H9 (cell line): Measurements from ENCODE around the gene HCK. TPM values are rescaled to one million over a fixed set of nuclear protein-coding genes. Genes with fewer than 3 reads are reported as not detected.

Experiments used
- DNase-seq: peaks from one replicate; pipeline ENCODE4 v3.0.0-alpha.2; 2017
- H2AFZ ChIP-seq: one replicate; pipeline ENCODE4 v1.6.1; 2013; ENCODE audit warnings: mild to moderate bottlenecking, low read length, control low read depth, moderate library complexity
- H2AK5ac ChIP-seq: 2 replicates; pipeline ENCODE4 v1.6.1; 2013; ENCODE audit warnings: low read length, control low read depth, mixed read lengths; ENCODE audit not compliant: insufficient read length
- H2BK120ac ChIP-seq: one replicate; pipeline ENCODE4 v1.6.1; 2013; ENCODE audit warnings: low read depth, mild to moderate bottlenecking, low read length, control low read depth, inconsistent platforms; ENCODE audit not compliant: poor library complexity, severe bottlenecking
- H2BK12ac ChIP-seq: 2 replicates; pipeline ENCODE4 v1.6.1; 2013; ENCODE audit warnings: low read length, control low read depth, mixed read lengths, low read depth; ENCODE audit not compliant: insufficient read length
- H2BK15ac ChIP-seq: 2 replicates; pipeline ENCODE4 v1.6.1; 2013; ENCODE audit warnings: low read depth, low read length, control low read depth
- H2BK20ac ChIP-seq: one replicate; pipeline ENCODE4 v1.6.1; 2013; ENCODE audit warnings: low read depth, mild to moderate bottlenecking, low read length, control low read depth, inconsistent platforms; ENCODE audit not compliant: poor library complexity, severe bottlenecking
- H2BK5ac ChIP-seq: 2 replicates; pipeline ENCODE4 v1.6.1; 2013; ENCODE audit warnings: low read length, control low read depth, mixed read lengths; ENCODE audit not compliant: insufficient read length
- H3K14ac ChIP-seq: 2 replicates; pipeline ENCODE4 v1.6.1; 2013; ENCODE audit warnings: low read length, control low read depth; ENCODE audit not compliant: insufficient read depth
- H3K18ac ChIP-seq: 2 replicates; pipeline ENCODE4 v1.6.1; 2013; ENCODE audit warnings: low read depth, mild to moderate bottlenecking, mixed read lengths, low read length, control low read depth; ENCODE audit not compliant: insufficient read length
- H3K23ac ChIP-seq: 2 replicates; pipeline ENCODE4 v1.6.1; 2013; ENCODE audit warnings: low read length, control low read depth, mixed read lengths, low read depth; ENCODE audit not compliant: insufficient read length
- H3K23me2 ChIP-seq: 2 replicates; pipeline ENCODE4 v1.6.1; 2013; ENCODE audit warnings: low read depth, mild to moderate bottlenecking, mixed read lengths, low read length, control low read depth; ENCODE audit not compliant: insufficient read length, poor library complexity, severe bottlenecking
- H3K27ac ChIP-seq: 2 replicates; pipeline ENCODE4 v1.5.1; 2013; ENCODE audit warnings: low read length, control low read depth, mixed read lengths, low read depth; ENCODE audit not compliant: insufficient read length
- H3K27me3 ChIP-seq: 2 replicates; pipeline ENCODE4 v1.6.1; 2013; ENCODE audit warnings: low read length, control low read depth, inconsistent platforms; ENCODE audit not compliant: insufficient read depth
- H3K4ac ChIP-seq: 2 replicates; pipeline ENCODE4 v1.6.1; 2013; ENCODE audit warnings: low read depth, mild to moderate bottlenecking, control low read depth, inconsistent platforms, low read length, moderate library complexity
- H3K4me1 ChIP-seq: 2 replicates; pipeline ENCODE4 v1.6.1; 2013; ENCODE audit warnings: low read length, control low read depth, inconsistent platforms; ENCODE audit not compliant: insufficient read depth
- H3K4me2 ChIP-seq: 2 replicates; pipeline ENCODE4 v1.6.1; 2013; ENCODE audit warnings: low read length, control low read depth, mixed read lengths; ENCODE audit not compliant: insufficient read length, insufficient read depth
- H3K56ac ChIP-seq: 2 replicates; pipeline ENCODE4 v1.6.1; 2013; ENCODE audit warnings: low read depth, mild to moderate bottlenecking, mixed read lengths, low read length, control low read depth; ENCODE audit not compliant: insufficient read length
- H3K79me1 ChIP-seq: 2 replicates; pipeline ENCODE4 v1.6.1; 2013; ENCODE audit warnings: low read depth, mild to moderate bottlenecking, moderate library complexity, low read length, control low read depth, inconsistent platforms; ENCODE audit not compliant: insufficient read depth, poor library complexity, severe bottlenecking
- H3K79me2 ChIP-seq: 2 replicates; pipeline ENCODE4 v1.6.1; 2013; ENCODE audit warnings: low read length, control low read depth, inconsistent platforms; ENCODE audit not compliant: insufficient read depth
- H3K9ac ChIP-seq: 2 replicates; pipeline ENCODE4 v1.6.1; 2013; ENCODE audit warnings: low read length, control low read depth, mixed read lengths; ENCODE audit not compliant: insufficient read length; ENCODE audit errors: extremely low read depth
- H3K9me3 ChIP-seq: one replicate; pipeline ENCODE4 v1.6.1; 2013; ENCODE audit warnings: low read depth, low read length, inconsistent platforms; ENCODE audit not compliant: control insufficient read depth
- H3T11ph ChIP-seq: one replicate; pipeline ENCODE4 v1.6.1; 2013; ENCODE audit warnings: mild to moderate bottlenecking, low read length, control low read depth, inconsistent platforms
- H4K20me1 ChIP-seq: one replicate; pipeline ENCODE4 v1.6.1; 2013; ENCODE audit not compliant: control insufficient read depth, insufficient read length, insufficient read depth
- H4K5ac ChIP-seq: 2 replicates; pipeline ENCODE4 v1.6.1; 2013; ENCODE audit warnings: low read depth, mild to moderate bottlenecking, mixed read lengths, low read length, control low read depth; ENCODE audit not compliant: insufficient read length
- H4K8ac ChIP-seq: replicated peaks from 2 replicates; pipeline ENCODE4 v1.6.1; 2013; ENCODE audit warnings: low read length, control low read depth, mixed read lengths, low read depth; ENCODE audit not compliant: insufficient read length
- H4K91ac ChIP-seq: 2 replicates; pipeline ENCODE4 v1.6.1; 2013; ENCODE audit warnings: low read depth, mild to moderate bottlenecking, moderate library complexity, mixed read lengths, low read length, control low read depth; ENCODE audit not compliant: insufficient read length
- H3K27ac Mint-ChIP-seq, 3 experiments: 2 replicates in 2 of 3; 3 replicates in 1 of 3; pipeline ENCODE4 v1.8.0; 2020 to 2021; ENCODE audit warnings: mixed read lengths in 3 of 3, mild to moderate bottlenecking in 1 of 3, moderate library complexity in 1 of 3
- H3K27me3 Mint-ChIP-seq: 2 replicates; pipeline ENCODE4 v1.8.0; 2021; ENCODE audit warnings: low read depth, mild to moderate bottlenecking, moderate library complexity, mixed read lengths
- H3K36me3 Mint-ChIP-seq, 3 experiments: 2 replicates in 2 of 3; 3 replicates in 1 of 3; pipeline ENCODE4 v1.8.0; 2020 to 2021; ENCODE audit warnings: low read depth in 3 of 3, mixed read lengths in 3 of 3; ENCODE audit not compliant: insufficient read depth in 1 of 3
- H3K4me1 Mint-ChIP-seq, 2 experiments: 2 replicates each; pipeline ENCODE4 v1.8.0; 2020; ENCODE audit warnings: mixed read lengths in 2 of 2
- H3K4me3 Mint-ChIP-seq, 2 experiments: 2 replicates in 1 of 2; 3 replicates in 1 of 2; pipeline ENCODE4 v1.8.0; 2020 to 2021; ENCODE audit warnings: mild to moderate bottlenecking in 2 of 2, mixed read lengths in 2 of 2, moderate library complexity in 1 of 2
- H3K9me3 Mint-ChIP-seq, 2 experiments: 2 replicates in 1 of 2; 3 replicates in 1 of 2; pipeline ENCODE4 v1.8.0; 2020; ENCODE audit warnings: mild to moderate bottlenecking in 2 of 2, mixed read lengths in 2 of 2, moderate library complexity in 1 of 2
- WGBS: extraction: QIAGEN DNeasy Blood & Tissue Kit; methylation state at CpG from one replicate; pipeline ENCODE4 v1.1.7; 2013; ENCODE audit warnings: missing lambda C conversion rate, low lambda C conversion rate, mixed read lengths; ENCODE audit not compliant: insufficient read length; ENCODE audit errors: extremely low coverage; 5-methylcytosine and 5-hydroxymethylcytosine counted together
- total RNA-seq: library from RNA; stranded (reverse); gene quantifications from 2 replicates; pipeline ENCODE4 v1.2.1, GENCODE V29; 2021
- TF ChIP-seq, protein P1 (sequence below): fragments of 200-600 bp; sonication (generic); conservative IDR thresholded peaks from 3 replicates; pipeline ENCODE4 v1.8.0; 2021; ENCODE audit warnings: antibody characterized with exemption, mild to moderate bottlenecking

The HCK gene
- total RNA-seq, 1 experiment from 2014 or later = 1.7 TPM

DNA sequence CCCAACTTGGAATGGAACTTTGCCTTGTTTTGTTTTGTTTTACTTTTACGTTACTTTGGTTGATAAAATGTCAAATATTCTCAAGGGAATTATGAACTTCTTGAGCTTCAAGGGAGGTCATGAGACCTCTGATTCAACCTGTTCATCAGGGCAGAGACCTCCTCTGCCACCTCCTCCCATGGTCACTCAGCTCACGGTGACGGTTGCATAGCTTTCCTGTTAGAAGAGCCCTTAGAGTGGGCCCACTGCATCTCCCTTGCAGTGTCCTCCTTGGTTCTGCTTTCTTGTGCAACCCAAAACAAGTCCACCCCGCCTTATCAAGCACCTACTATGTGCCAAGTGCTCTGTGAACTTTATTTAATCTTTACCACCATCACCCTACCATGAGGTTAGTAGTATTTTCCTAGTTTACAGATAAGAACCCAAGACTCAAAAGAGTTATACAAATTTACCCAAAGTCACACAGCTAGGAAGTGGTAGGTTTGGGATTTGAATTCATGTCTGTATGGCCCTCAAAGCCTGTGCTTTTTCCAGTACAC is 72.9 kb downstream of the HCK start:
- Histone ChIP-seq H2BK20ac (no peak overlapping the region), H3K56ac (no peak overlapping the region), H3K4me2 (no peak overlapping the region), H3K79me2 (peaks cover 2% of the 10 kb centered on the region; the same call in 1 of the 2 replicates), H2BK120ac (no peak overlapping the region), H3K4me1 (no peaks in the 10 kb centered on the region; the same call in 1 of the 2 replicates), H3K27ac (no peak overlapping the region), H2BK15ac (no peak overlapping the region), H3K4ac (no peak overlapping the region), H2BK5ac (no peak overlapping the region), H2AFZ (no peak overlapping the region), H4K91ac (no peak overlapping the region), H3K23me2 (no peaks in the 10 kb centered on the region), H3K14ac (no peak overlapping the region), H3T11ph (no peak overlapping the region), H3K9ac (no peak overlapping the region), H3K9me3 (no peaks in the 10 kb centered on the region), H4K5ac (no peak overlapping the region), H3K18ac (no peak overlapping the region), H3K79me1 (peaks cover 2% of the 10 kb centered on the region), H2AK5ac (no peak overlapping the region), H3K23ac (no peak overlapping the region), H2BK12ac (no peak overlapping the region), H4K8ac (no peak overlapping the region), H3K27me3 (no peaks in the 10 kb centered on the region), H4K20me1 (no peaks in the 10 kb centered on the region)
- no peak for DNase-seq
- Mint-ChIP-seq H3K27ac (0 out of 7 replicates have a peak overlapping the region, but pooled peaks of 1 of the 3 experiments have one; percentile 52), H3K36me3 (peaks cover 16 to 24% (median 17%) of the 10 kb centered on the region in 3 experiments), H3K9me3 (peaks cover 9 to 11% of the 10 kb centered on the region in 2 experiments), H3K4me1 (peaks cover 12 to 14% of the 10 kb centered on the region in 2 experiments), H3K4me3 (no peak overlapping the region), H3K27me3 (no peaks in the 10 kb centered on the region; the same call in 1 of the 2 replicates)
- WGBS = no CpG with 5 or more reads among the region's 4 CpGs
- TF ChIP-seq, protein P1, sequence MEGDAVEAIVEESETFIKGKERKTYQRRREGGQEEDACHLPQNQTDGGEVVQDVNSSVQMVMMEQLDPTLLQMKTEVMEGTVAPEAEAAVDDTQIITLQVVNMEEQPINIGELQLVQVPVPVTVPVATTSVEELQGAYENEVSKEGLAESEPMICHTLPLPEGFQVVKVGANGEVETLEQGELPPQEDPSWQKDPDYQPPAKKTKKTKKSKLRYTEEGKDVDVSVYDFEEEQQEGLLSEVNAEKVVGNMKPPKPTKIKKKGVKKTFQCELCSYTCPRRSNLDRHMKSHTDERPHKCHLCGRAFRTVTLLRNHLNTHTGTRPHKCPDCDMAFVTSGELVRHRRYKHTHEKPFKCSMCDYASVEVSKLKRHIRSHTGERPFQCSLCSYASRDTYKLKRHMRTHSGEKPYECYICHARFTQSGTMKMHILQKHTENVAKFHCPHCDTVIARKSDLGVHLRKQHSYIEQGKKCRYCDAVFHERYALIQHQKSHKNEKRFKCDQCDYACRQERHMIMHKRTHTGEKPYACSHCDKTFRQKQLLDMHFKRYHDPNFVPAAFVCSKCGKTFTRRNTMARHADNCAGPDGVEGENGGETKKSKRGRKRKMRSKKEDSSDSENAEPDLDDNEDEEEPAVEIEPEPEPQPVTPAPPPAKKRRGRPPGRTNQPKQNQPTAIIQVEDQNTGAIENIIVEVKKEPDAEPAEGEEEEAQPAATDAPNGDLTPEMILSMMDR = no peak
